SK-N-MC (cell line): Measurements from ENCODE around the gene PITX2.

ENCODE experiments used
- EZH2 ChIP-seq: fragments of 200-600 bp; sonication (generic); IDR thresholded peaks from one replicate; pipeline ENCODE4 v1.6.1; 2017; ENCODE audit warnings: antibody characterized with exemption
- FOXP2 ChIP-seq: optimal IDR thresholded peaks from 2 replicates; pipeline ENCODE3; 2011; ENCODE audit warnings: mild to moderate bottlenecking, moderate library complexity; ENCODE audit not compliant: insufficient read depth; ENCODE audit errors: extremely low read length, control extremely low read depth
- POLR2AphosphoS5 ChIP-seq: IDR thresholded peaks from 2 replicates; pipeline ENCODE4 v1.6.1; 2012; ENCODE audit warnings: mild to moderate bottlenecking, low read depth, low read length, borderline replicate concordance

GRCh38 chr4:110611968-110612447, 10.9 kb downstream of the PITX2 start:
- TF ChIP-seq POLR2AphosphoS5 (no peak), EZH2 (no peak), FOXP2 (no peak)
